ENCODE measurements around the gene IGSF9B. TPM values are rescaled to one million over a fixed set of nuclear protein-coding genes. Genes with fewer than 3 reads are reported as not detected.

Gene IGSF9B
- total and polyA plus RNA-seq, 2 of the 13 experiments (the other 11 are each of a cell fraction or from before 2014, with no cell fraction given), result not detected

GRCh38 chr11:133957900-133958299 lies 1.1 kb upstream of the IGSF9B start (continued):
- no peak for TF ChIP-seq ATRX (CRISPR knock-in tag; IDR thresholded peaks at IDR 0.05; ENCODE audit: borderline replicate concordance)

DNA sequence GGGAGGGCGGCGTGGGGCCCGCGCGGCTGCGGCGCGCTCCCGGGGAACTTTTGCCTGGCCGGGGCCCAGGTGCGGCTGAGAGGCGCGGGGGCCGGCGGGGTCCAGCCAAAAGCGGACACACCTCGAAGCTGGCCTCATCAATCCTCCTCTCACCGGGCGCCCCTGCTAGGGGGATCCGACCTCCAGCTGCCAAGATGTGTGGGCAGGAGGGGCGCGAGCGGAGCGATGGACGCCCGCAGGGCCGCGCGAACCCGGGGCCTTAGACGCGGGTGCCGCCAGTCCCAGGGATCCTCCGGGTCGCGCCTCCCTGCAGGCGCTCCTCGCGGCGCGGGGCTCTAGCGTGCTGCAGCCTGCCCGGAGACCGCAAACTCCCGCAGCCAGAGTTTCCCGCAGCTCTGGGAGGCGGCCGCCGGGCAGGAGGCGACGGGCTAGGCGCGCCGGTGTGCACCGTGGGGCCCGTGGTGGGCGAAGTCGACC lies 785 bp downstream of the IGSF9B start:
- no peak for FAIRE-seq
- no TSS peak for BruUV-seq (replicated peaks)
- Histone ChIP-seq H3K9me3 (ENCODE audit: low read length) (no peaks in the 10 kb centered on the region), H2AFZ (ENCODE audit: low read length) (no peak overlapping the region), H3K4me1 (ENCODE audit: insufficient read depth, low read length) (no peaks in the 10 kb centered on the region), H3K36me3 (replicated peaks in 1 of 2; ENCODE audit: control insufficient read depth in 1 of 2, insufficient read depth in 2 of 2, low read length in 2 of 2) (no peaks in the 10 kb centered on the region), H3K79me2 (ENCODE audit: insufficient read depth, low read length) (no peaks in the 10 kb centered on the region), H3K9ac (ENCODE audit: insufficient read depth, low read depth, low read length) (no peak overlapping the region), H3K27me3 (ENCODE audit: control insufficient read depth in 1 of 2, insufficient read depth in 2 of 2, low read length in 2 of 2) (peaks cover 6 to 64% of the 10 kb centered on the region in 2 experiments), H3K4me3 (replicated peaks in 1 of 3; ENCODE audit: insufficient read depth in 1 of 3, low read depth in 2 of 3, low read length in 3 of 3) (no peak overlapping the region), H4K20me1 (ENCODE audit: insufficient read depth, low read length) (0 out of 2 replicates have a peak, but pooled peaks cover 4% of the 10 kb centered on the region), H3K4me2 (ENCODE audit: low read depth, low read length) (no peak overlapping the region), H3K27ac (ENCODE audit: extremely low read length, insufficient read depth, low read length) (no peak overlapping the region)
- WGBS (ENCODE audit: low lambda C conversion rate), result no CpG with 5 or more reads among the region's 58 CpGs
- in situ Hi-C loops (cut with HindIII; ENCODE audit: extremely low pct_ligation_motif_present, low pct_unique_long_range_greater_than_20kb), result no loop called here
- ATAC-seq, result no peak
- DNase-seq (ENCODE audit: low spot score), result no peak
- TF ChIP-seq, protein P1, sequence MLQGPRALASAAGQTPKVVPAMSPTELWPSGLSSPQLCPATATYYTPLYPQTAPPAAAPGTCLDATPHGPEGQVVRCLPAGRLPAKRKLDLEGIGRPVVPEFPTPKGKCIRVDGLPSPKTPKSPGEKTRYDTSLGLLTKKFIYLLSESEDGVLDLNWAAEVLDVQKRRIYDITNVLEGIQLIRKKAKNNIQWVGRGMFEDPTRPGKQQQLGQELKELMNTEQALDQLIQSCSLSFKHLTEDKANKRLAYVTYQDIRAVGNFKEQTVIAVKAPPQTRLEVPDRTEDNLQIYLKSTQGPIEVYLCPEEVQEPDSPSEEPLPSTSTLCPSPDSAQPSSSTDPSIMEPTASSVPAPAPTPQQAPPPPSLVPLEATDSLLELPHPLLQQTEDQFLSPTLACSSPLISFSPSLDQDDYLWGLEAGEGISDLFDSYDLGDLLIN (CRISPR knock-in tag; IDR thresholded peaks at IDR 0.05; ENCODE audit: borderline replicate concordance), result no peak
- no peak for TF ChIP-seq POGZ (CRISPR knock-in tag; IDR thresholded peaks at IDR 0.05)
- POLR2A ChIA-PET, result no interaction called here
- intact Hi-C loops (cut with micrococcal nuclease; ENCODE audit: unreplicated experiment), result no loop called here
- CTCF ChIA-PET (ENCODE audit: low intra/inter-chr PET ratio, low total read pairs), result no interaction called here

DNA sequence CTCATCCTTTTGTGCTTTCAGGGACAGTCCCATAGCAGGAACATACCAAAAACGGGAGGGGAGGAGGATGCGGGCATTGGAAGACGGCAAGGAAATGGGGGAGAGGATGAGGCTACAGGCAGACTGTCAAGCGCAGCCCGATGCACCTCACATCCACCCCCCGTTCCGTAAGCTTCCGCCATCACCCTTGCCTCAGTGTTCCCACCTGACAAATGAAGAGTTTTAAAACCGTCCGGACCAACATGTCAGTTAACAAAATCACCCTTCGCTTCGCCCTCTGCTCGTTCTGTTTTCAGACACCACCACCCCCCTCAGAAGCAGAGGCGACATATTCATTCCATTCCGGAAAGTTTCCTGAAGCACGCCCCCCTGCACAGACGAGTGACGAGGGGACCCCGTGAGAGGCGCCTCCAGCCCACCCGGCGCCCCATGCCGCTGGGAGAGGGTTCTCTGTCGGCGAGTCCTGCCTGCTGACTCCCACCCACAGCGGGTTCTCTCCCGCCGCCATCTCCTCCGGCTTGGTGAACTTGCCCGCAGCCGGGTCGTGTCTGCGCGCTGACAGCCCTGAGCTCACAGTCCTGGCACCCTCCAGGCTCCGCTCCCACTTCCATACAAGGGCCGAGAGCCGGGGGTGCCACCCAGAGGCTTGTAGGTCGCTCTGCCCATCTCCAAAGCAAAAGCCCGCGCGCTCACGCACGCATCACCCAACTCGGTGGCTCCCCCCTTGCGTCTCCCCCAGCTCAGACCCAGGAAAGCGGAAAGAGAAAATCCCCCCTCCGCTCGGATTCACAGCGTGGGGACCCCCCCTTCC lies 1.5 kb downstream of the IGSF9B start:
- no peak overlapping the region for H2AFZ ChIP-seq (ENCODE audit: low read length)
- H3K9ac ChIP-seq (ENCODE audit: insufficient read depth, low read depth, low read length), result no peak overlapping the region
- in situ Hi-C loops (cut with HindIII; ENCODE audit: extremely low pct_ligation_motif_present, low pct_unique_long_range_greater_than_20kb), result no loop called here
- intact Hi-C loops (cut with micrococcal nuclease; ENCODE audit: unreplicated experiment), result no loop called here
- 37% methylated on average over 36 of the region's 49 CpGs for WGBS (ENCODE audit: low lambda C conversion rate)
- no peak overlapping the region for H3K4me2 ChIP-seq (ENCODE audit: low read depth, low read length)
- H3K27ac ChIP-seq (ENCODE audit: extremely low read length, insufficient read depth, low read length), result no peak overlapping the region
- CTCF ChIA-PET (ENCODE audit: low intra/inter-chr PET ratio, low total read pairs), result no interaction called here
- 0 out of 2 replicates have a peak, but pooled peaks cover 4% of the 10 kb centered on the region for H4K20me1 ChIP-seq (ENCODE audit: insufficient read depth, low read length)
- H3K79me2 ChIP-seq (ENCODE audit: insufficient read depth, low read length), result no peaks in the 10 kb centered on the region
- POLR2A ChIA-PET, result no interaction called here
- no peaks in the 10 kb centered on the region for H3K4me1 ChIP-seq (ENCODE audit: insufficient read depth, low read length)
- H3K4me3 ChIP-seq (replicated peaks in 1 of 3; ENCODE audit: insufficient read depth in 1 of 3, low read depth in 2 of 3, low read length in 3 of 3), result no peak overlapping the region
- no peak for DNase-seq (ENCODE audit: low spot score)
- peaks cover 6 to 70% of the 10 kb centered on the region in 2 experiments for H3K27me3 ChIP-seq (ENCODE audit: control insufficient read depth in 1 of 2, insufficient read depth in 2 of 2, low read length in 2 of 2)
- FAIRE-seq, result no peak
- ATAC-seq, result no peak
- no peak for TF ChIP-seq NFATC3 (CRISPR knock-in tag; IDR thresholded peaks at IDR 0.05)
- no TSS peak for BruUV-seq (replicated peaks)
- no peaks in the 10 kb centered on the region for H3K36me3 ChIP-seq (replicated peaks in 1 of 2; ENCODE audit: control insufficient read depth in 1 of 2, insufficient read depth in 2 of 2, low read length in 2 of 2)
- H3K9me3 ChIP-seq (ENCODE audit: low read length), result no peaks in the 10 kb centered on the region
